Smooth muscle cell (in vitro differentiated cells): ENCODE measurements around the gene SYTL4. TPM values are rescaled to one million over a fixed set of nuclear protein-coding genes. Genes with fewer than 3 reads are reported as not detected.

Experiments used
- DNase-seq: peaks from one replicate; lab custom pipeline; 2025; ENCODE audit not compliant: unreplicated experiment; lab: John Stamatoyannopoulos, UW
- H2AFZ ChIP-seq: fragments of 200-600 bp; sonication (generic); 2 replicates; pipeline ENCODE4 v1.6.0; 2016; ENCODE audit warnings: antibody characterized with exemption, low read depth, mild to moderate bottlenecking
- H3F3A ChIP-seq: fragments of 200-600 bp; sonication (generic); 2 replicates; pipeline ENCODE4 v1.6.0; 2017; ENCODE audit warnings: antibody characterized with exemption, low read depth
- H3K27ac ChIP-seq: fragments of 200-600 bp; sonication (generic); 2 replicates; pipeline ENCODE4 v1.5.1; 2016; ENCODE audit warnings: low read depth, mild to moderate bottlenecking
- H3K27me3 ChIP-seq: fragments of 200-600 bp; sonication (generic); 2 replicates; pipeline ENCODE4 v1.6.1; 2016; ENCODE audit warnings: low read depth, mild to moderate bottlenecking
- H3K36me3 ChIP-seq: fragments of 200-600 bp; sonication (generic); 2 replicates; pipeline ENCODE4 v1.5.1; 2016; ENCODE audit warnings: low read depth
- H3K4me1 ChIP-seq: fragments of 200-600 bp; sonication (generic); 2 replicates; pipeline ENCODE4 v1.5.1; 2016; ENCODE audit warnings: low read depth
- H3K4me2 ChIP-seq: fragments of 200-600 bp; sonication (generic); 2 replicates; pipeline ENCODE4 v1.6.0; 2016; ENCODE audit warnings: mild to moderate bottlenecking
- H3K4me3 ChIP-seq: fragments of 200-600 bp; sonication (generic); 2 replicates; pipeline ENCODE4 v1.5.1; 2016; ENCODE audit warnings: mild to moderate bottlenecking
- H3K79me2 ChIP-seq: fragments of 200-600 bp; sonication (generic); 2 replicates; pipeline ENCODE4 v1.6.0; 2016; ENCODE audit warnings: low read depth, mild to moderate bottlenecking
- H3K9ac ChIP-seq: fragments of 200-600 bp; sonication (generic); 2 replicates; pipeline ENCODE4 v1.6.0; 2016; ENCODE audit warnings: low read depth
- H3K9me3 ChIP-seq: fragments of 200-600 bp; sonication (generic); replicated peaks from 2 replicates; pipeline ENCODE4 v1.5.1; 2016; ENCODE audit warnings: low read depth
- H4K20me1 ChIP-seq: fragments of 200-600 bp; sonication (generic); 2 replicates; pipeline ENCODE4 v1.6.0; 2016; ENCODE audit warnings: low read depth
- CTCF ChIP-seq: fragments of 200-600 bp; sonication (generic); IDR thresholded peaks from 2 replicates; pipeline ENCODE4 v1.5.1; 2017; ENCODE audit warnings: borderline replicate concordance, mild to moderate bottlenecking, antibody characterized with exemption; ENCODE audit not compliant: insufficient read depth, poor library complexity, severe bottlenecking
- WGBS: methylation state at CpG from one replicate; pipeline ENCODE4 v1.1.7; 2016; ENCODE audit warnings: low lambda C conversion rate; 5-methylcytosine and 5-hydroxymethylcytosine counted together
- polyA plus RNA-seq: library from polyadenylated mRNA; unstranded; fragments of >200 nt; fragmentation: Nextera tagmentation; extraction: Ambion mirVana; gene quantifications from 2 replicates; pipeline ENCODE4 v1.2.1, GENCODE V29; 2016
- total RNA-seq: library from RNA; depleted of rRNA; stranded (reverse); fragments of >200 nt; gene quantifications from 2 replicates; pipeline ENCODE4 v1.2.3, GENCODE V29; 2014

Gene SYTL4
- total and polyA plus RNA-seq, 2 experiments from 2014 or later: 6.6 to 8.0 TPM

DNA sequence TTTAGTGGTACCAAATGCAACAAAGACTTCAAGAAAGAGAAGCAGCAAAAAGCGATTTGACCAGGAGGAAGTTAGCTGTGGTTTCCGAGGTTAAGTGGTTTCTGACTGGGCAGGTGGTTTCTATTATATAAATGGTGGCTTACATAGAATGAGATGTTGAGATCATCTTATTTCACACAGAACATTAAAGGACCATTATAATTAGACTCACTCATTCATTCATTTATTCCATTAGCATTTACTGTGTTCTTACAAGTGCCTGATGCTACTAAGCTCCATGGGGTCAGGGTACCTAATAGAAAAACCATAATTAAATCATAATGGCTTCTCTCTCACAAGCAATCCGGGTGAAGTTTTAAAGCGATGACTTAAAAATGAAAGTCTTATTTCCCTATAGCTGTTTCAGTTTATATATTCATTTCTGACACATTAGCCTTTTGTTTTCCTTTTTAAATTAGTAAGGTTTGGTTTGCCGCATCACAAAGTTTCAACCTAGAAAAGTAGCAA is 105.9 kb downstream of the SYTL4 start:
- 85% methylated on average over 5 of the region's 5 CpGs for WGBS
- Histone ChIP-seq H3K9ac (no peak overlapping the region), H3K27ac (no peak overlapping the region), H3K36me3 (no peaks in the 10 kb centered on the region), H3K79me2 (no peaks in the 10 kb centered on the region), H3F3A (no peaks in the 10 kb centered on the region), H2AFZ (no peak overlapping the region), H3K9me3 (no peaks in the 10 kb centered on the region), H3K27me3 (no peaks in the 10 kb centered on the region), H4K20me1 (no peaks in the 10 kb centered on the region), H3K4me3 (no peak overlapping the region), H3K4me1 (no peaks in the 10 kb centered on the region), H3K4me2 (no peak overlapping the region)
- TF ChIP-seq CTCF: no peak
- no peak for DNase-seq

Other genes starting within 250 kb of the SYTL4 start
- not detected in 2 replicates for gene TNMD, start 147.2 kb downstream of the SYTL4 start, total RNA-seq
- gene TNMD, start 147.2 kb downstream of the SYTL4 start, polyA plus RNA-seq: not detected in 2 replicates
- gene TSPAN6, start 95.3 kb downstream of the SYTL4 start, total RNA-seq: 86.4 and 104 TPM in 2 replicates
- gene TSPAN6, start 95.3 kb downstream of the SYTL4 start, polyA plus RNA-seq: 78.6 and 80.5 TPM in 2 replicates
- gene SRPX2, start 87.9 kb downstream of the SYTL4 start, total RNA-seq: 118 and 151 TPM in 2 replicates
- gene SRPX2, start 87.9 kb downstream of the SYTL4 start, polyA plus RNA-seq: 151 and 215 TPM in 2 replicates
- gene CSTF2, start 88.3 kb upstream of the SYTL4 start, total RNA-seq: 18.4 and 23.0 TPM in 2 replicates
- 16.7 and 21.5 TPM in 2 replicates for gene CSTF2, start 88.3 kb upstream of the SYTL4 start, polyA plus RNA-seq
- gene NOX1, start 142.2 kb upstream of the SYTL4 start, total RNA-seq: not detected in 2 replicates
- 0.35 TPM in 1 of 2 replicates, not detected in the other for gene NOX1, start 142.2 kb upstream of the SYTL4 start, polyA plus RNA-seq
- gene XKRX, start 196.8 kb upstream of the SYTL4 start, total RNA-seq: 0.72 and 2.2 TPM in 2 replicates
- not detected in 2 replicates for gene XKRX, start 196.8 kb upstream of the SYTL4 start, polyA plus RNA-seq
- not detected in 2 replicates for gene ARL13A, start 237.6 kb upstream of the SYTL4 start, total RNA-seq
- gene ARL13A, start 237.6 kb upstream of the SYTL4 start, polyA plus RNA-seq: not detected in 2 replicates